ENCODE data around the gene CTPS2. TPM values are rescaled to one million over a fixed set of nuclear protein-coding genes. Genes with fewer than 3 reads are reported as not detected.

CTPS2 gene
- total and polyA plus RNA-seq, 2 donors (not counting 3 experiments of a cell fraction or from before 2014, with no cell fraction given): 7.4 to 15.7 TPM

DNA sequence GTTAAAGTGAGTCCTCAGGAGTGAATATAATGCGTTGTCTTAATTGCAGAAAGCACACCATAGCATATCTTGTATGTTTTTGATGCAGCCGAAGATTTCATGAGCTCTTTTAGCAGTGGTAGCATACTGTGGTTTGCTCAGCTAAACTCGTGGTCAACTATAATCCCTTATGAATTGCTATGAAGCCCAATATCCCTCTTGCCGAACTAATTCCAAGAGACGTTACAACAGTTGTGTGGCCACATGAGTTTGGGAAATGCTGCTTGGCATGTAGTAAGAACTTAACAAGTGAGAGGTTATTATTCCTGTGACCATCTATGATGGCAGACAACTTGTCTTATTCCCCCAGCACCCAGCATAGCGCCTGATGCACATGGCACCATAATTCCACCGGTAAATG is 37.7 kb upstream of the CTPS2 start:
- no TSS peak for BruUV-seq (replicated peaks)
- no peak overlapping the region for H3K4me2 ChIP-seq (ENCODE audit: insufficient read depth, low read length)
- no peaks in the 10 kb centered on the region for H3K9me1 ChIP-seq (replicated peaks; ENCODE audit: control insufficient read depth, extremely low read depth, insufficient read depth, low read length)
- no peaks in the 10 kb centered on the region for H3K79me2 ChIP-seq (ENCODE audit: control insufficient read depth, insufficient read depth, low read length)
- CTCF ChIA-PET: no interaction called here
- no peak overlapping the region for H3K4me3 ChIP-seq (replicated peaks in 1 of 3; ENCODE audit: insufficient read depth in 1 of 3, low read depth in 1 of 3, low read length in 3 of 3)
- FAIRE-seq (peak; percentile 38), DNase-seq (ENCODE audit: low read depth, low spot score) (no peak)
- H3K27ac ChIP-seq (ENCODE audit: insufficient read depth, low read depth, low read length): no peak overlapping the region
- H3K36me3 ChIP-seq (ENCODE audit: control insufficient read depth in 2 of 2, extremely low read depth in 1 of 2, insufficient read depth in 2 of 2, low read length in 2 of 2): peaks cover 0 to 6% of the 10 kb centered on the region in 2 experiments
- H2AFZ ChIP-seq (ENCODE audit: low read depth, low read length): no peak overlapping the region
- intact Hi-C loops (cut with micrococcal nuclease) (no loop called here), dilution Hi-C loops (cut with MboI; ENCODE audit: extremely low pct_ligation_motif_present, low sequenced_read_pairs) (no loop called here)
- H4K20me1 ChIP-seq (replicated peaks; ENCODE audit: control insufficient read depth, extremely low read depth, insufficient read depth, low read length): no peaks in the 10 kb centered on the region
- no peaks in the 10 kb centered on the region for H3K4me1 ChIP-seq (ENCODE audit: control insufficient read depth, extremely low read depth, insufficient read depth, low read length)
- no peaks in the 10 kb centered on the region for H3K27me3 ChIP-seq (ENCODE audit: control insufficient read depth in 2 of 2, insufficient read depth in 2 of 2, low read length in 2 of 2)
- H3K9me3 ChIP-seq (replicated peaks; ENCODE audit: control insufficient read depth, insufficient read depth, low read length): no peaks in the 10 kb centered on the region
- TF ChIP-seq POLR2A (IDR thresholded peaks at IDR 0.05; ENCODE audit: low read depth, low read length): no peak
- no peak for TF ChIP-seq JUN (IDR thresholded peaks at IDR 0.05; ENCODE audit: borderline replicate concordance, insufficient read depth, insufficient read length, low read depth)
- no peak for TF ChIP-seq MYC (IDR thresholded peaks at IDR 0.05; ENCODE audit: low read depth, low read length)
- no peak for TF ChIP-seq EZH2 (IDR thresholded peaks at IDR 0.05; ENCODE audit: borderline replicate concordance, low read depth, low read length, severe bottlenecking)
- no peak for TF ChIP-seq GATA2 (IDR thresholded peaks at IDR 0.05; ENCODE audit: insufficient read depth, insufficient read length, low read depth, low read length)
- TF ChIP-seq POLR2AphosphoS5 (IDR thresholded peaks at IDR 0.05; ENCODE audit: insufficient read depth, low read depth, low read length): no peak
- TF ChIP-seq, protein P1, sequence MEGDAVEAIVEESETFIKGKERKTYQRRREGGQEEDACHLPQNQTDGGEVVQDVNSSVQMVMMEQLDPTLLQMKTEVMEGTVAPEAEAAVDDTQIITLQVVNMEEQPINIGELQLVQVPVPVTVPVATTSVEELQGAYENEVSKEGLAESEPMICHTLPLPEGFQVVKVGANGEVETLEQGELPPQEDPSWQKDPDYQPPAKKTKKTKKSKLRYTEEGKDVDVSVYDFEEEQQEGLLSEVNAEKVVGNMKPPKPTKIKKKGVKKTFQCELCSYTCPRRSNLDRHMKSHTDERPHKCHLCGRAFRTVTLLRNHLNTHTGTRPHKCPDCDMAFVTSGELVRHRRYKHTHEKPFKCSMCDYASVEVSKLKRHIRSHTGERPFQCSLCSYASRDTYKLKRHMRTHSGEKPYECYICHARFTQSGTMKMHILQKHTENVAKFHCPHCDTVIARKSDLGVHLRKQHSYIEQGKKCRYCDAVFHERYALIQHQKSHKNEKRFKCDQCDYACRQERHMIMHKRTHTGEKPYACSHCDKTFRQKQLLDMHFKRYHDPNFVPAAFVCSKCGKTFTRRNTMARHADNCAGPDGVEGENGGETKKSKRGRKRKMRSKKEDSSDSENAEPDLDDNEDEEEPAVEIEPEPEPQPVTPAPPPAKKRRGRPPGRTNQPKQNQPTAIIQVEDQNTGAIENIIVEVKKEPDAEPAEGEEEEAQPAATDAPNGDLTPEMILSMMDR (IDR thresholded peaks at IDR 0.05; ENCODE audit: extremely low read depth in 1 of 2, insufficient read depth in 1 of 2, low read depth in 1 of 2, low read length in 2 of 2): no peak
- TF ChIP-seq, protein P2, sequence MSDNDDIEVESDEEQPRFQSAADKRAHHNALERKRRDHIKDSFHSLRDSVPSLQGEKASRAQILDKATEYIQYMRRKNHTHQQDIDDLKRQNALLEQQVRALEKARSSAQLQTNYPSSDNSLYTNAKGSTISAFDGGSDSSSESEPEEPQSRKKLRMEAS (IDR thresholded peaks at IDR 0.05; ENCODE audit: insufficient read depth, insufficient read length): no peak
- TF ChIP-seq FOS (IDR thresholded peaks at IDR 0.05; ENCODE audit: borderline replicate concordance, insufficient read depth, low read length): no peak
- POLR2A ChIA-PET: no interaction called here
- no peak overlapping the region for H3K9ac ChIP-seq (replicated peaks; ENCODE audit: extremely low read depth, insufficient read depth, low read length)

Data from endothelial cell of umbilical vein (primary cell).